ENCODE results near the gene RNF187.

DNA sequence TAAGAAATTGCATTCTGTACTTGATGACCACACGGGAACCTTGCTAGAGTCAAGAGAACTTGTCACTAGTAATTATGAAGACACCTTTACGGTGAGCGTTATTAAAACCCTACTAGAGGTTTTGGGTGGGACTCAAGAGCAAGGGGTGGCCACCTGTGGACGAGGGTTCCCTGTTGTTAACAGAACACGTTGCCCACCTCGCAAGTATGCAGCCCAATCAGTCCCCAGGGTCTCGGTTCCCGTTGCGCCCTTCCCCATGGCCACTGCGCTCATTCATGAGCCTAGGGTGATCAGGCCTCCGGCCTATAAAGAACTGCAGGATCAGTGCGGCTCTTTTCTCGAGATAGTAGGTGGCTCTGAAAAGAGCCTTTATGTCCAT is 30.2 kb upstream of the RNF187 start:
- TF ChIP-seq GATA2 (IDR thresholded peaks at IDR 0.05; ENCODE audit: low read depth, low read length) (no peak), GATA3 (IDR thresholded peaks at IDR 0.05; ENCODE audit: low read depth, low read length) (no peak)

All from SH-SY5Y (cell line).